GM19452 (cell line): Measurements from ENCODE around the gene MUC12.
"Not testable (repeated sequence)": the region's sequence is repeated elsewhere in the genome, so short reads cannot be mapped to it uniquely, and the experiment has no call there.

Source experiments
- ATAC-seq: cut with Tn5 transposase; IDR thresholded peaks from one replicate; pipeline ENCODE4 v1.9.1; 2021; ENCODE audit not compliant: unreplicated experiment

MUC12 gene, protein sequence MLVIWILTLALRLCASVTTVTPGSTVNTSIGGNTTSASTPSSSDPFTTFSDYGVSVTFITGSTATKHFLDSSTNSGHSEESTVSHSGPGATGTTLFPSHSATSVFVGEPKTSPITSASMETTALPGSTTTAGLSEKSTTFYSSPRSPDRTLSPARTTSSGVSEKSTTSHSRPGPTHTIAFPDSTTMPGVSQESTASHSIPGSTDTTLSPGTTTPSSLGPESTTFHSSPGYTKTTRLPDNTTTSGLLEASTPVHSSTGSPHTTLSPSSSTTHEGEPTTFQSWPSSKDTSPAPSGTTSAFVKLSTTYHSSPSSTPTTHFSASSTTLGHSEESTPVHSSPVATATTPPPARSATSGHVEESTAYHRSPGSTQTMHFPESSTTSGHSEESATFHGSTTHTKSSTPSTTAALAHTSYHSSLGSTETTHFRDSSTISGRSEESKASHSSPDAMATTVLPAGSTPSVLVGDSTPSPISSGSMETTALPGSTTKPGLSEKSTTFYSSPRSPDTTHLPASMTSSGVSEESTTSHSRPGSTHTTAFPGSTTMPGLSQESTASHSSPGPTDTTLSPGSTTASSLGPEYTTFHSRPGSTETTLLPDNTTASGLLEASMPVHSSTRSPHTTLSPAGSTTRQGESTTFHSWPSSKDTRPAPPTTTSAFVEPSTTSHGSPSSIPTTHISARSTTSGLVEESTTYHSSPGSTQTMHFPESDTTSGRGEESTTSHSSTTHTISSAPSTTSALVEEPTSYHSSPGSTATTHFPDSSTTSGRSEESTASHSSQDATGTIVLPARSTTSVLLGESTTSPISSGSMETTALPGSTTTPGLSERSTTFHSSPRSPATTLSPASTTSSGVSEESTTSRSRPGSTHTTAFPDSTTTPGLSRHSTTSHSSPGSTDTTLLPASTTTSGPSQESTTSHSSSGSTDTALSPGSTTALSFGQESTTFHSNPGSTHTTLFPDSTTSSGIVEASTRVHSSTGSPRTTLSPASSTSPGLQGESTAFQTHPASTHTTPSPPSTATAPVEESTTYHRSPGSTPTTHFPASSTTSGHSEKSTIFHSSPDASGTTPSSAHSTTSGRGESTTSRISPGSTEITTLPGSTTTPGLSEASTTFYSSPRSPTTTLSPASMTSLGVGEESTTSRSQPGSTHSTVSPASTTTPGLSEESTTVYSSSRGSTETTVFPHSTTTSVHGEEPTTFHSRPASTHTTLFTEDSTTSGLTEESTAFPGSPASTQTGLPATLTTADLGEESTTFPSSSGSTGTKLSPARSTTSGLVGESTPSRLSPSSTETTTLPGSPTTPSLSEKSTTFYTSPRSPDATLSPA (N-terminal part only)

DNA sequence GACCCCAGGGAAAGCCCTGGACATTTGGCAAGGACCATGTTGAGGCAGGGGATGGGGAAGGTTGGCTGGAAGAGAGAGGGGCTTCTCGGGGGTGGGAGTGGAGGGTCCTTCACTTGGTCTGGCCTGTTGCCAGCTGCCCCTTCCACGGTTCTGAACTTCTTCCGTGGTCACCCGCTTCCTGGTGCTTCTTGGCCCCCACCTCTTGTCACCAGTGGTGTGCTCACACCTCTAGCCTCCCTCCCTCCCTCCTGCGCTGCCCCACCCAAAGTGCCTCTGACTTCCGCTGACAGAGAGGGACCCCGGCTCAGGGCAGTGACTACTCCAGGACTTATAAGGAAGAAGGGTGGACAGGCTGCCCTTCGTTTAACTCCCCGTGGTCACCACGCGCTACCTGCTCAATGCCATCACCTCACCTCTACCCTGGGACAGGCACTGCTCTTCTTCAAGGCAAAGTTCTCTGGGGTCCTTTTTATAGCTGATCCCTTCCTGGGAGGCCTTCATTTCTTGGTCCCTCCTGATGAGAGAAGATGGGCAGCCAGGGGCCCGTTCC lies at the start of gene MUC12:
MUC12 (plus strand) TSS at position 500 of the 550 bp plus-strand sequence. CDS start 58 bp downstream, outside the sequence.
- ATAC-seq, result no peak

DNA sequence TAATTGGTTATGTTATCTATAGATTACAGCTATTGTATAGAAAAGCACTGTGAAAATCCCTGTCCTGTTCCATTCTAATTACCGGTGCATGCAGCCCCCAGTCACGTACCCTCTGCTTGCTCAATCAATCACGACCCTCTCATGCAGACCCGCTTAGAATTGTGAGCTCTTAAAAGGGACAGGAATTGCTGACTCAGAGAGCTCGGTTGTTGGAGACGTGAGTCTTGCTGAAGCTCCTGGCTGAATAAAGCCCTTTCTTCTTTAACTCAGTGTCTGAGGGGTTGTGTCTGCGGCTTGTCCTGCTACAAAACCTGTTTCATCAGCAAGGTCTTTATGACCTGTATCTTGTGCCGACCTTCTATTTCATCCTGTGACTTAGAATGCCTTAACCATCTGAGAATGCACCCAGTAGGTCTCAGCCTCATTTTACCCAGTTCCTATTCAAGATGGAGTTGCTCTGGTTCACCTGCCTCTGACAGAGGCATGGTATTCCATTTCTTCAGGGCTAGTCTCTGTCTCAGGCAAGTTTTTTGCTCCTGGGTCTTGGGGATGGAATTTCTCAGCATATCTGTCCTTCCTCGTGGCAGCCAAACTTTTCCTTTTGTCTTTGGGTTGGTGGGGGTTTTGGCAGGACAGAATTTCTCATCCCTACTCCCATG lies 49.5 kb upstream of the MUC12 start:
- not testable (repeated sequence) for ATAC-seq

DNA sequence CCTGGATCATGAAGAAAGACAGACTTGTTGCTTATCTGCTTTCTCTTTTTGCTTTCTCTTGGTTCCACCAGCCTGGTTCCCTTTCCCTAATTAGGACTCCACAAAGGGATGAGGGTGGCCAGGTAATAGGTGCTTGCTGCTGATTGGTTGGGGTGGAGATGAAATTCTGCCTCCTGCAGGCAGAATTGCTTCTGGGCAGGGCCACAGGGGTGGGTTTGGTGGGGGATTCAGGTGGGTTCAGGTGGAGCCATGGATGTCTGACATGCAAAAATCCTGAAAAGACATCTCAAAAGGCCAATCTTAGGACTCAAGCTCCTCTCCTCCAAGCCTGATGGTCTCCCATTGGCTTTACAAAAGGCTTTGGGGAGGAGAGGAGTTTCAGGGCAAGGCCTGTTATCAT lies 48.3 kb upstream of the MUC12 start:
- no peak for ATAC-seq

DNA sequence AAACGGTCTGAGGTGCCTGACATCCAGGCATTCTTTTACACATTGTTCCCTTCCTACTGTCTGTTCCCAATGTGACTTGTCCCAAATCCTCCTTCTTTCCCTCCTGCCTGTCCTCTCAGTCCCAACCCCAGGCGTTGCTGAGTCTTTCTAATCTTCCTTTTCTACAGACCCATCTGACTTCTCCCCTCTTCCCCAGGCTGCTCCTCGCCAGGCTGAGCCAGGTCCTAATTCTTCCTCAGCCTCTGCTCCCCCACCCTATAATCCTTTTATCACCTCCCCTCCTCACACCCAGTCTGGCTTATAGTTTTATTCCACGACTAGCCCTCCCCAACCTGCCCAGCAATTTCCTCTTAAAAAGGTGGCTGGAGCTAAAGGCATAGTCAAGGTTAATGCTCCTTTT lies 45.7 kb upstream of the MUC12 start:
- not testable (repeated sequence) for ATAC-seq

DNA sequence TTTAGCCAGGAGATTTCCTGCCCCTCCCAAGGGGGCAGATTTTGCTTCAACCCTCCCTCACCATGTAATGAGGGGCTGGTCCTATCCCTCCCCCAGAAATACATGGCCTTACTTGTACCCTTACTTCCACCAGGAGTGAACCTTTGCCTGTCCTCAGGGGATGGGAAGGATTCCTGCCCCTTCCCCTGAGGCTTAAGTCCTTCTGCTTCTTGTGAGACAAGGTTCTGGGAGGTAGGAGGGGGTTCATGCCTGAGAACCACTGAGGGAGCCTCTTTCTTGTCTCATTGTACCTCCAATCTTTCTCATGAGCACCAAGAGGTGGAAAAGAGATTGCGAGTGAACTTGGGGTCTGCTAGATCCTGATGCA lies 39.6 kb upstream of the MUC12 start:
- no peak for ATAC-seq

DNA sequence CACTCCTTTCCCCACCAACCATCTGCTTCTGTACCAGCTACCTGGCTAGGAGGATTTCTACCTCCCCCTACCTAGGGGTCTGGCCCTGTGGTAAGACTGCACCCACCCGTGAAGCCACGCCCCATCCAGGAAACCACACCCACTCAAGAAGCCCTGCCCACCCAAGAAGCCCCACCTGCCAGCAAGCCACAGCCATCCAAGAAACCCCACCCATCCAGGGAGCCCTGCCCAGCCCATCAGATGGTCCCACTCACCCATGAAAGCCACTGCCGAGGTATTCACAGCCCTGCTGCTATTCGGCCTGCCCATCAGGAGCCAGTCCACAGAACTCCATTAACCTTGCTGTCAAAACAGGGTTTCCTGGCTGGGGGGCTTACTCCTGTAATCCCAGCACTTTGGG lies 35.6 kb upstream of the MUC12 start:
- no peak for ATAC-seq

DNA sequence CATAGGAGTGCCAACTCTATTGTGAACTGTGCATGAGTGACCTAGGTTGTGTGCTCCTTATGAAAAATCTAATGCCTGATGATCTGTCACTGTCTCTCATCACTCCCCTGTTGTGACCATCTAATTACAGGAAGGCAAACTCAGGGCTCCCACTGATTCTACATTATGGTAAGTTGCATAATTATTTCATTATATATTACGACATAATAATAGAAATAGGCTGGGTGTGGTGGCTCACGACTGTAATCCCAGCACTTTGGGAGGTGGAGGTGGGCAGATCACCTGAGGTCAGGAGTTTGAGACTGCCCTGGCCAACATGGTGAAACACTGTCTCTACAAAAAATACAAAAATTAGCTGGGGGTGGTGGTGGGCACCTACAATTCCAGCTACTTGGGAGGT lies 34.0 kb upstream of the MUC12 start:
- not testable (repeated sequence) for ATAC-seq

DNA sequence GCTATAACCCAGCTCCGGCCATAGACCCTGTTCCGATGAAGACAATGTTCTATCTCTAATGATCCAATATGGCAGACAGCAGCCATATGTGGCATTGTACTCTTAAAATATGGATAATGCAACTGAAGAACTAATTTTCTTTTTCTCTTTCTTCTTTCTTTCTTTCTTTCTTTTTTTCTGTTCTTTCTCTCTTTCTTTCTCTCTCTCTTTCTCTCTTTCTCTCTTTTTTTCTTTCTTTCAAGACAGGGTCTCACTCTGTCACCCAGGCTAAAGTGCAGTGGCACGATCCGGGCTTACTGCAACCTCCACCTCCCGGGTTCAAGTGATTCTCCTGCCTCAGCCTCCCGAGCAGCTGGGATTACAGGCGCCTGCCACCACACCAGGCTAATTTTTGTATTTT lies 33.2 kb upstream of the MUC12 start:
- ATAC-seq, result not testable (repeated sequence)

DNA sequence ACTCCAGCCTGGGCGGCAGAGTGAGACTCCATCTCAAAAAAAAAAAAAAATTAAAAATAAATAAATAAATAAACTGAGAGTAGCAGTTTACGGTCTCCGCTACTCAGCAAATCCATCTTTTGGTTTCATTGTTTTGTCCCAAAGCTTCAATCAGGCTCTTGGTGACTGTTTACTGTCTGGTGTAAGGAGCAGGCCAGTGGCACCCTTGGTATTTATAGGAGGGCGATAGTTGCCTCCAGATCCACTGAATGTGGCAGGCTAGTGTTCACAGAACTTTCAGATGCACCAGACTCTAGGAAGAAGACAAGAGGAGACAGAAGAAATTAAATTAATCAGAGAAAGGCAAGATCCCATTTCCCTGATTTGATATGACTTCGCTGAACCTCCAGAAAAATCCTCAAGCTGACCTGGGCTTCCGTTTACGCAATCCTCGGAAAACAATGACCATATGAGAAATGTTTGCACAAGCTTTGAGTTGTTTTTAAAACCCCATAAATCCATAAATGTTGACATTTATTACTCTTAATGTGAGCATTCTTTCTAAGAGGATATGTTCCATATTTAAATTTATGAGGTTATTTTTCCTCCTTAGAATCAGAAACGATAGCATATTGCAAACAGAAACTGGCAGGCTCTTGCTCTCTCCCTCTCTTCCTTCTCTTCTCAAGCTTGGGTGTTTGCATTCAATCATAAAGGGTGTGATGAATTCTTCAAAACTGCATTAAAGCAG lies 27.2 kb upstream of the MUC12 start:
- ATAC-seq, result no peak

DNA sequence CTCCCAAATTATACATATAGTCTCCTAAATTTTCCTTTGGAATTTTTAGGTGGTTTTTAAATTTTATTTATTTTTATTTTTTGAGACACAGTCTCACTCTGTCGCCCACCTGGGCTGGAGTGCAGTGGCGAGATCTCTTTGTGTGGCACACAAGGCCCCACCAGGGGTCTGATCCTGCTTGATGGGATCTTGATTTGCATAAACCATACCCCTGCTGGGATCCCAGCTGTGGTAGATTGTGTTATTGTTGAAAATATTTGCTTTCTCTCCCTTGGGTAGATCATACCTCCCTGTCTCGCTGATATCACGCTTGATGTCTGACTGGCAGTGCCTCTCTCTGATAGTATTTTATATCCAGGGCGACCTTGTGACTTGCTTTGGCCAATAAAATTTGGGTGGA lies 25.7 kb upstream of the MUC12 start:
- ATAC-seq, result no peak

DNA sequence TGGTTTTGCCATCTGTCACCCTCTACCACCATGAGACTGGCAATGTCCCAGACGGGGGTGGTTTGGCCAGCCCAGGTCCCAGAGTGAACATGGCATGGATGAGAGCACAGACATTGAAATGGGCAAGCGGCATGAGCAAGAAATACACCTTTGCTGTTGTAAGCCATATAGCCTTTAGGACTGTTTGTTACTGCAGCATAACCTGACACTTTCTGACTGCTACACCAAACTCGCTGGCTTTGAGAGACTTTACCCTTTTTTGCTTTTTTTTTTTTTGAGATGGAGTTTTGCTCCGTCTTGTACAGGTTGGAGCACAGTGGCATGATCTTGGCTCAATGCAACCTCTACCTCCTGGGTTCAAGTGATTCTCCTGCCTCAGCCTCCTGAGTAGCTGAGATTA lies 25.2 kb upstream of the MUC12 start:
- no peak for ATAC-seq

DNA sequence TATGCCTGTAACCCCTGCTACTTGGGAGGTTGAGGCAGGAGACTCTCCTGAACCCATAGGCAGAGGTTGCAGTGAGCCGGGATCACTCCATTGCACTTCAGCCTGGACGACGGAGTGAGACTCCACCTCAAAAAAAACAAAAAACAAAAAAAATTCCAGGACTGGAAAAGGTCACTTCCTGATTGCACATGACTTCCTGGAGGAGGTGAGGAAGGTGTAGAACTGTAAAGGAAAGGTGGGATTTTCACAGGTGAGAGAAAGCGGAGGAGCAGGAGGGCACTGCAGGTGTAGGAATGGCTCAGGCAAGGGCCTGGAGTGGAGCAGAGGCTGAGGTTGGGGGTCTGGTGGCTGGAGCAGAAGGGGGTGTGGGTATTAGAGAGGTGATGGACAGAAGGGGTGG lies 23.3 kb upstream of the MUC12 start:
- ATAC-seq, result no peak

DNA sequence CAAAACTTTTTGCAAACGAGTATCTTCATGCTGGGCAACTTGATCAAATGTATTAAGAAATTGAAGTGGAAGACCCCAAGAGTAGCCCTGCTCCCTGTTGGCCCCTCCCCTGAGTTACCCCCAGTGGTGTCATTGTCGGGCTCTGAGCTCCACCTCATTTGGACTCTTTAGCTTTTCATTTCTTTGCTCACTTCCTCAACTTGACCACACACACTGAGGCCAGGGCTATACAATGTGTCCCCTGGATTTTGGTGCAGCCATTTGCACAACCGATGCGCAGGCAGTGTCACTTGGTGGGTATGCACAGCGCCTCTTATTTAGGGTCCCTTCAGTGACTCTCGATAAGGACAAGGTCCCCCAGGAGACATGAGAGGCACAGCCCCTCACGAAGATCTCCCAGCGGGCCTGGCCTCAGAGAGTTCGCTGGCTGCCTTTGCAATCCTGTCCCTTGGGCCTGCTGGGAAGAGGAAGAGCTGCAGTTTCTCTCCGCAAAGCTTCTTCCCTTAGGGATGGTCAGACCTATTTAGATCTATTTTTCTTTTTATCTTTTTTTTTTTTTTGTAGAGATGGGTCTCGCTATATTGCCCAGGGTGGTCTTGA lies 22.5 kb upstream of the MUC12 start:
- no peak for ATAC-seq

DNA sequence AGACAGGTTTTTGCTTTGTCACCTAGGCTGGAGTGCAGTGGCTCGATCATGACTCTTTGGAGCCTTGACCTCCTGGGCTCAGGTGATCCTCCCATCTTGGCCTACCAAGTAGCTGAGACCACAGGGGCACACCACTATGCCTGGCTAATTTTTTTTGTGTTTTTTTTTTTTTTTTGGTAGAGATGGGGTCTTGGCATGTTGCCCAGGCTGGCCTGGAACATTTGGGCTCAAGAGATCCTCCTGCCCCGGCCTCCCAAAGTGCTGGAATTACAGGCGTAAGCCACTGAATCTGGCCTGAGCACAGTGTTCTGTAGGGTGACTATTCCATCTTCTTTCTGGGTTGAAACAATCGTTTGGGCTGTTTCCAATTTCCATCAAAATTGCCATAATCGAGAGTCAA lies 21.6 kb upstream of the MUC12 start:
- ATAC-seq, result no peak

DNA sequence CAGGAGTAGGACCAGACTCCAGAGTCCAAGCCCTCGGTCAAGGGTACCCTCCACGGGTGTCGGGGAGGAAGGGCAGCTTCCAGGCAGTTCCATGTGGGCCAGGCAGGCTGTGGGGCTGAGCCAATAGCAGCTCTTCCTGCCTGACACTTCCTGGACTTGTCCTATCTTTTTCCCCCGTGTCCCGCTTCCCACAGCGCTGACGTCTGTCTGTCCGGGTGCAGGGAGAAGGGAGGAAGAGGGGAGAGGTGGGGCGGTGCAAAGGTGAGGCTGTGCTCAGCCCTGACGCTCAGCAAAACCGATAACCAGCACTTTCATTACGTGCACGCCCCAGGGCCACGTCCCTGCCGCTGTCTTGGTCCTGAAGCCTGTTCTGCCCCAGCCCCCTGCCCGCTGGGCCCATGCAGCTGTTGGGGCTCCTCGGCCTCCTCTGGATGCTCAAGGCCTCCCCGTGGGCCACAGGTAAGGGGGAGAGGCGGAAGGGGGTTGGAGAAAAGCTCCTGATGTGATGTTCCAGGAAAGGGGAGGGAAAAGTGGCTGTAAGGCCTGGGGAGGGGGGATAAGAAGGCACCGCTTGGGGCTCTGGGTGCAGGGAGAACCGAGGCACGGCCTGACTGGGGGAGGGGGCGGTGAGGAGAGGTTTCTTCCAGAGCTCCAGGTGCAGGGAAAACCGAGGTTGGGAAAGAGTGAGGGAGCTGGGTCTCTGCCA lies 20.0 kb upstream of the MUC12 start, which contains the start of gene MUC3A:
MUC3A (plus strand) TSS at position 308 of the 706 bp plus-strand sequence; CDS start at position 399, 91 bp downstream.
- ATAC-seq, result no peak

DNA sequence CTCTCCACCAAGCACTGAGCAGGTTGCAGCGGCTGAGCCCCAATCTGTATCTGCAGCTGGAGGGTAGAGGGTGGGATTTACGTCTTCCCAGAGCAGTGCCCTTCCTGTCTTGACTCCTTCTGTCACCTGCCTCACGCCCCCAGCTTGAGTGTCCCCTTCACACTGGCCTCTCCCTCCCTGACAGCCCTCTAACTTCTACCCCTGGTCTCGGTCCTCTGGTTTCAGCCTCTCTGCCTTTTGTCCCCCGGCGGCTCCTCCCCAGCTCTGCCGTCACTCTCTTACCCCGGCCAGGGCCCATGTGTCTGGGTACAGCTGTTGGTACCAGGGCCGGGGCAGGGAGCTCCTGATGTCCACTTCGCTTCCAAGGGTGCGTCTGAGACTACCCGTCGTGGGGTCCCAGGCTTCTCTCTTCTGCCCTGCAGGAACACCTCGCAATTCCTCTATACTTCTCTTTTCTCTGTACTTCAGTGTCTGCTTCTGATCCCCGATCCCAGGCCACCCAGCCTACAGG lies 19.4 kb upstream of the MUC12 start:
- no peak for ATAC-seq

DNA sequence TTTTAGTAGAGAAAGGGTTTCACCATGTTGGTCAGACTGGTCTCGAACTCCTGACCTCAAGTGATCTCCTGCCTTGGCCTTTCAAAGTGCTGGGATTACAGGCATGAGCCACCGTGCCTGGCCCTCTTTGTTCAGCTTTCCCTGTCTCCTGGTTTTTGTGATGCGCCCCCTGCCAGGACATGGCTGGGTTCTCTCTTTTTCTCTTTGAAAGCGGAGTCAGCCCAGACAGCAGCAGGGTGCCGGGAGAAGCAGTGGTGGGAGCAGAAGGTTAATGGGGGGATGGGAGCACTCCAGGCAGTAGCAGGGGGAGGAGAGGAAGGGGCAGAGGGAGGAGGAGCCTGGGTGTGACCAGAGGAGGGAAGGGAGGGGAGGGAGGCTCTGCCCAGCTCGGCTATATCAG lies 18.2 kb upstream of the MUC12 start:
- ATAC-seq, result no peak

DNA sequence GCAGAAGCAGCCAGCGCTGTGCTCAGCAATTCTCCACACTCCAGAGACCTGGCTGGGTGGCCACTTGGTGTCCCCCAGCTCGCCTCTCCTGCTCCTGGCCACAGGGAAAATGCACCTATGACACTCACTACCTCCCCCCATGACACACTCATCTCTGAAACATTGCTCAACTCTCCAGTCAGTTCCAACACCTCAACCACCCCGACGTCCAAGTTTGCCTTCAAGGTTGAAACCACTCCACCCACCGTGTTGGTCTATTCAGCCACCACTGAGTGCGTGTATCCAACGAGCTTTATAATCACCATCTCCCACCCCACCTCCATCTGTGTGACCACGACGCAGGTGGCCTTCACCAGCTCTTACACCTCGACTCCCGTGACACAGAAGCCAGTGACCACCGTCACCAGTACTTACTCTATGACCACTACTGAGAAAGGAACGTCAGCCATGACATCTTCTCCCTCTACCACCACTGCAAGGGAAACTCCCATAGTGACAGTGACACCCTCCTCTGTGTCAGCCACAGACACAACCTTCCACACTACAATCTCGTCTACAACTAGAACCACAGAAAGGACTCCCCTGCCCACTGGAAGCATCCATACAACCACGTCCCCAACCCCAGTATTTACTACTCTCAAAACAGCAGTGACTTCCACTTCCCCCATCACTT lies 17.3 kb upstream of the MUC12 start:
- ATAC-seq, result no peak
